ENCODE data around the gene LILRA5.
"Not testable (repeated sequence)": the region's sequence is repeated elsewhere in the genome, so short reads cannot be mapped to it uniquely, and the experiment has no call there.

Gene LILRA5

GRCh38 chr19:54299515-54299914, 13.5 kb downstream of the LILRA5 start:
- no peak for DNase-seq

GRCh38 chr19:54299126-54299498, 13.9 kb downstream of the LILRA5 start:
- no peak for DNase-seq

GRCh38 chr19:54298357-54299125, 14.4 kb downstream of the LILRA5 start:
- no peak for DNase-seq

GRCh38 chr19:54297759-54298305, 15.1 kb downstream of the LILRA5 start:
- DNase-seq, result no peak

GRCh38 chr19:54294539-54294938, 18.4 kb downstream of the LILRA5 start:
- no peak for DNase-seq

- DNase-seq, result not testable (repeated sequence)
Observed at GRCh38 chr19:54289160-54289559, 23.8 kb downstream of the LILRA5 start.

- no peak for DNase-seq
Observed at GRCh38 chr19:54287456-54287855, 25.5 kb downstream of the LILRA5 start.

GRCh38 chr19:54286283-54286682, 26.7 kb downstream of the LILRA5 start:
- DNase-seq, result not testable (repeated sequence)

- not testable (repeated sequence) for DNase-seq
Observed at GRCh38 chr19:54285427-54286056, 27.4 kb downstream of the LILRA5 start.

- DNase-seq, result no peak
Observed at GRCh38 chr19:54282686-54283470, 30.1 kb downstream of the LILRA5 start.

GRCh38 chr19:54281729-54282075, 31.3 kb downstream of the LILRA5 start:
- DNase-seq, result not testable (repeated sequence)

GRCh38 chr19:54281007-54281728, 31.8 kb downstream of the LILRA5 start, which contains the start of gene LILRB2:
TSS of gene LILRB2 (minus strand) at chr19:54281110. CDS start at chr19:54280496, 614 bp downstream.
- DNase-seq, result no peak

- DNase-seq, result not testable (repeated sequence)
Observed at GRCh38 chr19:54280441-54280840, 32.5 kb downstream of the LILRA5 start.

GRCh38 chr19:54280025-54280424, 32.9 kb downstream of the LILRA5 start:
- DNase-seq, result not testable (repeated sequence)

GRCh38 chr19:54279406-54279962, 33.5 kb downstream of the LILRA5 start:
- no peak for DNase-seq

- DNase-seq, result not testable (repeated sequence)
Observed at GRCh38 chr19:54278571-54279195, 34.3 kb downstream of the LILRA5 start.

- DNase-seq, result not testable (repeated sequence)
Observed at GRCh38 chr19:54278056-54278455, 34.9 kb downstream of the LILRA5 start.

GRCh38 chr19:54277111-54277615, 35.8 kb downstream of the LILRA5 start:
- not testable (repeated sequence) for DNase-seq

GRCh38 chr19:54275951-54276350, 37.0 kb downstream of the LILRA5 start:
- no peak for DNase-seq

GRCh38 chr19:54274516-54274915, 38.5 kb downstream of the LILRA5 start:
- not testable (repeated sequence) for DNase-seq

GRCh38 chr19:54273821-54274220, 39.1 kb downstream of the LILRA5 start:
- no peak for DNase-seq
